Mesendoderm (in vitro differentiated cells): Measurements from ENCODE around the gene ABI1.

ENCODE experiments used
- DNase-seq: peaks from one replicate; pipeline ENCODE4 v3.0.0; 2013
- H2AK5ac ChIP-seq: 2 replicates; pipeline ENCODE4 v1.6.1; 2013; ENCODE audit warnings: low read length, inconsistent platforms
- H2BK120ac ChIP-seq: 2 replicates; pipeline ENCODE4 v1.6.1; 2013; ENCODE audit warnings: low read depth, mild to moderate bottlenecking, low read length, moderate library complexity, mixed read lengths
- H2BK15ac ChIP-seq: replicated peaks from 2 replicates; pipeline ENCODE4 v1.6.1; 2013; ENCODE audit warnings: low read depth, mild to moderate bottlenecking, moderate library complexity
- H2BK5ac ChIP-seq: 2 replicates; pipeline ENCODE4 v1.6.1; 2013; ENCODE audit warnings: low read length, inconsistent platforms
- H3K18ac ChIP-seq: 2 replicates; pipeline ENCODE4 v1.6.1; 2013; ENCODE audit warnings: mild to moderate bottlenecking, low read length, mixed read lengths
- H3K23ac ChIP-seq: one replicate; pipeline ENCODE4 v1.6.1; 2013; ENCODE audit warnings: low read length
- H3K27ac ChIP-seq: 2 replicates; pipeline ENCODE4 v1.5.1; 2013; ENCODE audit warnings: low read depth, mild to moderate bottlenecking, inconsistent platforms, low read length, moderate library complexity
- H3K27me3 ChIP-seq: 2 replicates; pipeline ENCODE4 v1.6.1; 2013; ENCODE audit warnings: low read length, control low read depth, mild to moderate bottlenecking, inconsistent platforms; ENCODE audit not compliant: insufficient read depth, poor library complexity
- H3K36me3 ChIP-seq: 2 replicates; pipeline ENCODE4 v1.6.1; 2013; ENCODE audit warnings: low read length, inconsistent platforms; ENCODE audit not compliant: control insufficient read depth, insufficient read depth
- H3K4ac ChIP-seq: one replicate; pipeline ENCODE4 v1.6.1; 2013; ENCODE audit warnings: low read depth, mild to moderate bottlenecking, low read length, moderate library complexity
- H3K4me1 ChIP-seq: 2 replicates; pipeline ENCODE4 v1.6.1; 2013; ENCODE audit warnings: low read depth, low read length, inconsistent platforms; ENCODE audit not compliant: control insufficient read depth
- H3K4me2 ChIP-seq: 2 replicates; pipeline ENCODE4 v1.6.1; 2013; ENCODE audit warnings: low read length
- H3K4me3 ChIP-seq: 2 replicates; pipeline ENCODE4 v1.5.1; 2013; ENCODE audit warnings: mild to moderate bottlenecking, low read length
- H3K56ac ChIP-seq: one replicate; pipeline ENCODE4 v1.6.1; 2013; ENCODE audit warnings: low read length
- H3K79me1 ChIP-seq: 2 replicates; pipeline ENCODE4 v1.6.1; 2013; ENCODE audit warnings: low read length, inconsistent platforms
- H3K79me2 ChIP-seq: 2 replicates; pipeline ENCODE4 v1.6.1; 2013; ENCODE audit warnings: mild to moderate bottlenecking, low read length; ENCODE audit not compliant: control insufficient read depth, insufficient read depth
- H3K9ac ChIP-seq: 2 replicates; pipeline ENCODE4 v1.6.1; 2013; ENCODE audit warnings: low read length, inconsistent platforms
- H4K5ac ChIP-seq: one replicate; pipeline ENCODE4 v1.6.1; 2013; ENCODE audit warnings: low read length
- H4K8ac ChIP-seq: one replicate; pipeline ENCODE4 v1.6.1; 2013; ENCODE audit warnings: low read depth, mild to moderate bottlenecking, control low read depth, low read length, moderate library complexity
- WGBS: extraction: QIAGEN DNeasy Blood & Tissue Kit; methylation state at CpG from one replicate; pipeline ENCODE4 v1.1.7; 2013; ENCODE audit warnings: low lambda C conversion rate, missing lambda C conversion rate; ENCODE audit not compliant: insufficient coverage; ENCODE audit errors: extremely low coverage; 5-methylcytosine and 5-hydroxymethylcytosine counted together

The ABI1 gene

DNA sequence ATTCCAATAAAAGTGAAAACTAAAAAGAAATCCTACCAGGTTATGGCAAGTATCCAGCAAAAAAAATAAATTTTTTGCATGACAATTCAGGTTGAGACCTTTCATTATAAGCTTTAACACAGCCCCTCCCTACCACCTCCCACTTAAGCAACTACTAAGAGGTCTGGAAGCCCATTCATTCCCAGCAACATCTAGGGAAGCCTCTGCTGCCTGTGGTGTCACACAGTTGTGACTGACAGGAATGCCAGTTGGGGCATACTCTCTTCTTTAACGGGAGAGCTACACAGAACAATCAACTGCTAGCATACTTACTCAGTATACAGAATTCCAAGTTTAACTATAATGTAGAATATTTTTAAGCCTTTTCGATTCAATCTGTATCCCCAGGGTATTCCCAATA is 27.8 kb downstream of the ABI1 start:
- Histone ChIP-seq H3K56ac (no peak overlapping the region), H3K79me2 (peaks cover 8% of the 10 kb centered on the region), H3K4me1 (no peaks in the 10 kb centered on the region), H3K4me2 (no peak overlapping the region), H4K5ac (no peak overlapping the region), H3K4ac (no peak overlapping the region), H3K27me3 (no peaks in the 10 kb centered on the region), H2BK15ac (no peak overlapping the region), H3K36me3 (no peaks in the 10 kb centered on the region), H2BK5ac (no peak overlapping the region), H3K27ac (no peak overlapping the region), H3K18ac (no peak overlapping the region), H2AK5ac (no peak overlapping the region), H3K23ac (no peak overlapping the region), H3K4me3 (no peak overlapping the region), H4K8ac (no peak overlapping the region), H3K9ac (no peak overlapping the region), H3K79me1 (peaks cover 3% of the 10 kb centered on the region), H2BK120ac (no peak overlapping the region)
- DNase-seq: peak; percentile 55
- no CpG with 5 or more reads among the region's 2 CpGs for WGBS

DNA sequence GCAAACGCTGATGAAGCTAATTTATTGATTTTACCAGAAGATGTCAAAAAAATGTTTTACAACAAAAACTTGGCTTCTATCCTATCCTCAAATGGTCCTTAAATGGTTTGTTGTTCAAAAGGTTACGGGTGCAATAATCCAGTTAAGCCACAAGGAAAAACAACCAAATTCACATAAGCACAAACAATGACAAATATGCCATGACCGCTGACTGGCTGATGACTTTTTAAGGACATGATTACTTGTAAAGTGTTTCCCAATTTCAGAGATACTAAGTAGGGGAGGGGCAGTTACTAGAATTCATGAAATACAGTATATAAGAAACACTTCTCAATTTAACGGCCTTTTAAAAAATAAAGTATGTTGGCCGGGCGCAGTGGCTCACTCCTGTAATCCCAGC is 28.8 kb downstream of the ABI1 start:
- Histone ChIP-seq H2AK5ac (no peak overlapping the region), H3K56ac (no peak overlapping the region), H3K27ac (no peak overlapping the region), H3K18ac (no peak overlapping the region), H3K27me3 (no peaks in the 10 kb centered on the region), H4K5ac (no peak overlapping the region), H3K4me1 (no peaks in the 10 kb centered on the region), H4K8ac (no peak overlapping the region), H3K79me2 (peaks cover 8% of the 10 kb centered on the region), H3K4me3 (no peak overlapping the region), H2BK120ac (no peak overlapping the region), H3K36me3 (no peaks in the 10 kb centered on the region), H2BK15ac (no peak overlapping the region), H3K23ac (no peak overlapping the region), H2BK5ac (no peak overlapping the region), H3K79me1 (peaks cover 3% of the 10 kb centered on the region), H3K9ac (no peak overlapping the region), H3K4me2 (no peak overlapping the region), H3K4ac (no peak overlapping the region)
- WGBS: no CpG with 5 or more reads among the region's 6 CpGs
- no peak for DNase-seq

DNA sequence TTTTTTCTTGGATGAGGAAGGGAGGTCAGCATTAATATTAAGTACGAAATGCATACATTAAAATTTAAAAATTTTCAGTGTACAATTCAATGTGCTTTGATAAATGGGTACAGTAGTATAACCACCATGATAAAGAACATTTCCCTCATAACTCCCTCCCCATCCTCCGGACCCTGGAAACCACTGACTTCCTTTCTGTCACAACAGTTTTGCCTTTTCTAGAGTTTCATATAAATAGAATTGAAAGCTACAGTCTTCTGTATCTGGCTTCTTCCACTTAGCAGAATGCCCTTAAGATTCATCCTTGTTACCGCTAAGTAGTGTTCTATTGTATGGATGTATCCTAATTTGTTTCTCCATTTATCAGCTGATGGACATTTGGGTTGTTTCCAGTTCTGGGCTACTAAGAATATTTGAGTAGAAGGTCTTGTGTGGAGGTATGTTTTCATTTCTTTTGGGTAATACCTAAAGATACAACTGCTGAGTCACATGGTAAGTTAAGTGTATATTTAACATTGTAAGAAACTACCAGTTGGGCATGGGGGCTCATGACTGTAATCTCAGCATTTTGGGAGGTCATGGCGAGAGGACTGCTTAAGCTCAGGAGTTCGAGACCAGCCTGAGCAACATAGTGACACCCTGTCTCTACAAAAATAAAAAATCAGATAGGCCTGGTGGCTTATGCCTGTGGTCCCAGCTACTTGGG is 30.8 kb downstream of the ABI1 start:
- Histone ChIP-seq H3K79me2 (peaks cover 6% of the 10 kb centered on the region), H2AK5ac (no peak overlapping the region), H2BK5ac (no peak overlapping the region), H3K4ac (no peak overlapping the region), H3K4me2 (no peak overlapping the region), H3K23ac (no peak overlapping the region), H3K4me1 (no peaks in the 10 kb centered on the region), H3K79me1 (peaks cover 3% of the 10 kb centered on the region), H3K36me3 (no peaks in the 10 kb centered on the region), H2BK120ac (no peak overlapping the region), H2BK15ac (no peak overlapping the region), H4K8ac (no peak overlapping the region), H3K27ac (no peak overlapping the region), H3K9ac (no peak overlapping the region), H3K56ac (no peak overlapping the region), H3K18ac (no peak overlapping the region), H4K5ac (no peak overlapping the region), H3K4me3 (no peak overlapping the region), H3K27me3 (no peaks in the 10 kb centered on the region)
- DNase-seq: no peak
- WGBS: no CpG with 5 or more reads among the region's 5 CpGs

DNA sequence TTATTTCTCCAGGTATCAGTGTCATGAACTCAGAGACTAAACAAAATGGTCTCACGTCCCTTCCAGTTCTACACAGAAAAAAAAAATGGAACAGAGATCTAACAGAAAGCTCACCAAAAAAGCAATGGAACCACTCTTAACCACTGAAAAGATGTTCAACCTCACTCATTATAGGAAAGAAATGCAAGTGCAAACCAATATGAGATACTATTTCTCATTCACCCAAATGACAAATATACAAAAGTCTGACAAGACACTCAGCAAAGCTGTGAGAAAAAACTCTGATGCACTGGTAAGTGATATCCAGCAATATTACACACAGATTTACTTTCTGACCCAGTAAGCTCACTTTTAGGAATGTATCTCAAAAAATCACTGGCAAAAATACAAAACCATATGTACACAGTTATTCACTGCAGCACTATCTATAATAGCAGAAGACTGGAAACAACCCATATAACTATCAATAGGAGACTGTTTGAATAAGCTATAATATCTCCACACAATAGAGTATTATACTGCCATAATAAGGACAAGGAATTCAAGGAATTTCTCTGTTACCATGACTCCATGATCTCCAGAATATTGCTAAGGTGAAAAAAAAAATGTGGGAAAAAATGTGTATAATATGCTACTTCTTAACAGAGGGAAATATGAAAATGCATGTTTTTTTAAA is 36.6 kb downstream of the ABI1 start:
- H3K4me3 ChIP-seq: no peak overlapping the region
- H3K9ac ChIP-seq: no peak overlapping the region
- H3K23ac ChIP-seq: no peak overlapping the region
- H3K4me2 ChIP-seq: no peak overlapping the region
- H3K4ac ChIP-seq: no peak overlapping the region
- peaks cover 4% of the 10 kb centered on the region for H3K79me1 ChIP-seq
- H3K18ac ChIP-seq: no peak overlapping the region
- no peak overlapping the region for H2BK120ac ChIP-seq
- DNase-seq: no peak
- no peak overlapping the region for H2BK15ac ChIP-seq
- H4K8ac ChIP-seq: no peak overlapping the region
- H3K27ac ChIP-seq: no peak overlapping the region
- H2AK5ac ChIP-seq: no peak overlapping the region
- no peak overlapping the region for H3K56ac ChIP-seq
- H3K4me1 ChIP-seq: no peaks in the 10 kb centered on the region
- no peaks in the 10 kb centered on the region for H3K36me3 ChIP-seq
- no peak overlapping the region for H2BK5ac ChIP-seq
- H3K79me2 ChIP-seq: no peaks in the 10 kb centered on the region
- no CpG with 5 or more reads among the region's 1 CpG for WGBS
- no peaks in the 10 kb centered on the region for H3K27me3 ChIP-seq
- H4K5ac ChIP-seq: no peak overlapping the region

DNA sequence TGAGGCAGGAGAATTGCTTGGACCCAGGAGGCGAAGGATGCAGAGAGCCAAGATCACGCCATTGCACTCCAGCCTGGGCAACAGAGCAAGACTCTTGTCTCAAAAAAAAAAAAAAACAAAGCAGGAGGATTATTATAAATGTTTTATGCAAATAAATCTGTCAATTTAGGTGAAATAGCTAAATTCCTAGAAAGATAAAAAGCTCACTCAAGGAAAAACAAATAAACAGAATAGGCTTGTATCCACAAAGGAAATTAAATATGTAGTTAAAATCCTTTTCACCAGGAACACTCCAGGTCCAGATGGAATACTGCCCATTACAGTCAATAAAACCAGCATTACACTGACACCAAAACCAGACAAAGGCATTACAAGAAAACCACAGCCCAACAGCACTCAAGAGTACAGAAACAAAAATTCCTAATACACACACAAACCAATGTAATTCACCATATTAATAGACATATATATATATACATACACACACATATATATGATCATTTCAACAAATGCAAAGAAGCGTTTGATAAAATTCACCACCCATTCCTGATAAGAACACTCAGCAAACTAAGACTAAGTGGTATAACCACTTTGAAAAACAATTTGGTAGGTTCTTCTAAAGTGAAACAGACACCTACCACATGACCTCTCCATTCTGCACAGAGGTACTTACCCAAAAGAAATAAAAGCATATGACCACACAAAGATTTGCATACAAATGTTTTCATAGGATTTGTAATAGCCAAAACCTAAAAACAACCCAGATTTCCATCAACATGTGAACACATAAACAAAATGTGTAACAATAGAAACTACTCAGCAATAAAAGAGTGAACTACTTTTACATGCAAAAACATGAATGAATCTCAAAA is 38.8 kb downstream of the ABI1 start:
- H3K79me2 ChIP-seq: peaks cover 1% of the 10 kb centered on the region
- H4K5ac ChIP-seq: no peak overlapping the region
- no peak overlapping the region for H3K9ac ChIP-seq
- H2BK5ac ChIP-seq: no peak overlapping the region
- no peaks in the 10 kb centered on the region for H3K27me3 ChIP-seq
- H3K18ac ChIP-seq: no peak overlapping the region
- H3K4me3 ChIP-seq: no peak overlapping the region
- no CpG with 5 or more reads among the region's 3 CpGs for WGBS
- H3K36me3 ChIP-seq: no peaks in the 10 kb centered on the region
- H3K4ac ChIP-seq: no peak overlapping the region
- no peak overlapping the region for H4K8ac ChIP-seq
- no peak overlapping the region for H2BK120ac ChIP-seq
- DNase-seq: no peak
- no peak overlapping the region for H2AK5ac ChIP-seq
- H3K4me2 ChIP-seq: no peak overlapping the region
- no peaks in the 10 kb centered on the region for H3K4me1 ChIP-seq
- no peak overlapping the region for H3K56ac ChIP-seq
- no peak overlapping the region for H3K23ac ChIP-seq
- H2BK15ac ChIP-seq: no peak overlapping the region
- H3K27ac ChIP-seq: no peak overlapping the region
- peaks cover 2% of the 10 kb centered on the region for H3K79me1 ChIP-seq
